Activated CD8-positive, alpha-beta memory T cell treated with anti-CD3 and anti-CD28 coated beads, Interleukin-2, amount 10 ng/mL, durations not matched to agents 7 days and 5 days (primary cell): ENCODE data around the gene TRPM2. TPM values are rescaled to one million over a fixed set of nuclear protein-coding genes. Genes with fewer than 3 reads are reported as not detected.

Source experiments
- ATAC-seq: fragments of 150-1000 bp; cut with Tn5 transposase; one replicate; pipeline ENCODE4 v1.10.0; 2021; ENCODE audit warnings: moderate library complexity
- CTCF ChIA-PET: fragments of 350-600 bp; sonication (Branson Sonifier 250); formaldehyde crosslinking; loops from one replicate; lab custom pipeline; 2021; ENCODE audit warnings: antibody characterized with exemption; lab: Charles Lee
- DNase-seq: peaks from one replicate; pipeline ENCODE4 v3.0.0-alpha.2; 2020
- H3K27ac Mint-ChIP-seq: one replicate; pipeline ENCODE4 v1.8.0; 2021; ENCODE audit warnings: mild to moderate bottlenecking, mixed read lengths
- H3K27me3 Mint-ChIP-seq: one replicate; pipeline ENCODE4 v1.8.0; 2021; ENCODE audit warnings: mixed read lengths
- H3K36me3 Mint-ChIP-seq: one replicate; pipeline ENCODE4 v1.8.0; 2021; ENCODE audit warnings: mild to moderate bottlenecking, mixed read lengths
- H3K4me1 Mint-ChIP-seq: one replicate; pipeline ENCODE4 v1.8.0; 2021; ENCODE audit warnings: mixed read lengths
- H3K4me3 Mint-ChIP-seq: one replicate; pipeline ENCODE4 v1.8.0; 2021; ENCODE audit warnings: mild to moderate bottlenecking, moderate library complexity, mixed read lengths
- H3K9me3 Mint-ChIP-seq: one replicate; pipeline ENCODE4 v1.8.0; 2022; ENCODE audit warnings: low read depth, mixed read lengths
- total RNA-seq, 2 experiments: library from RNA; stranded (reverse); gene quantifications; one replicate each; pipeline ENCODE4 v1.2.3, GENCODE V29; 2021

Gene TRPM2
- total RNA-seq, 2 experiments from 2014 or later: 21.2 to 32.7 TPM

DNA sequence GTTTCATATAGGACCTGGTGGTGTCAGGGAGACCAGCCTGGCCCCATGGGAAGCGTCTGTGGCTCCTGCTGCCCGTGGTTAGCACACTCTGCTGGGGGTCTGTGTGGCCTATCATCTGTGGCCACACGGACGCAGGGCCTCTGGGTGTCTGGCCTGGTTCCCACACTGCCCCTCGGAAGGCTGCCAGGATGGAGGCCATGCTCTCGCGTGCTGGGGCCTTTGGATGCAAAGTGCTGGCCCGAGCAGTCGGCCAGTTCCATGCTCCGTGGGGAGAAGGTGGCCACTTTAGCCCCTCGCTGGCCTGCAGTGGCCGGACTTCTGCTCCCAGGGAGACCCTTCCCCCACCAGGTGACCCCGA is 81.1 kb downstream of the TRPM2 start:
- peaks cover 9% of the 10 kb centered on the region for H3K9me3 Mint-ChIP-seq
- DNase-seq (no peak), ATAC-seq (no peak)
- CTCF ChIA-PET: no interaction called here
- no peak overlapping the region for H3K27ac Mint-ChIP-seq
- H3K4me1 Mint-ChIP-seq: no peaks in the 10 kb centered on the region
- H3K36me3 Mint-ChIP-seq: peaks cover 5% of the 10 kb centered on the region
- H3K4me3 Mint-ChIP-seq: no peak overlapping the region
- no peaks in the 10 kb centered on the region for H3K27me3 Mint-ChIP-seq

GRCh38 chr21:44434936-44435635 is 81.7 kb downstream of the TRPM2 start:
- Mint-ChIP-seq H3K4me3 (no peak overlapping the region), H3K4me1 (no peaks in the 10 kb centered on the region), H3K27ac (no peak overlapping the region), H3K9me3 (peaks cover 3% of the 10 kb centered on the region), H3K27me3 (no peaks in the 10 kb centered on the region), H3K36me3 (peaks cover 3% of the 10 kb centered on the region)
- CTCF ChIA-PET: no interaction called here
- no peak for ATAC-seq
- DNase-seq: no peak

- Mint-ChIP-seq H3K9me3 (no peaks in the 10 kb centered on the region), H3K36me3 (peaks cover 2% of the 10 kb centered on the region), H3K27ac (no peak overlapping the region), H3K27me3 (no peaks in the 10 kb centered on the region), H3K4me3 (no peak overlapping the region), H3K4me1 (no peaks in the 10 kb centered on the region)
- ATAC-seq (no peak), DNase-seq (no peak)
- CTCF ChIA-PET: no interaction called here
These were observed 82.7 kb downstream of the TRPM2 start for GRCh38 chr21:44436111-44436611.

- Mint-ChIP-seq H3K4me3 (no peak overlapping the region), H3K36me3 (no peaks in the 10 kb centered on the region), H3K27ac (no peak overlapping the region), H3K9me3 (no peaks in the 10 kb centered on the region), H3K27me3 (no peaks in the 10 kb centered on the region), H3K4me1 (no peaks in the 10 kb centered on the region)
- ATAC-seq (no peak), DNase-seq (no peak)
- CTCF ChIA-PET: no interaction called here
These were observed 83.5 kb downstream of the TRPM2 start for GRCh38 chr21:44436958-44437357.

- Mint-ChIP-seq H3K4me1 (no peaks in the 10 kb centered on the region), H3K27ac (no peak overlapping the region), H3K36me3 (no peaks in the 10 kb centered on the region), H3K27me3 (no peaks in the 10 kb centered on the region), H3K9me3 (no peaks in the 10 kb centered on the region), H3K4me3 (no peak overlapping the region)
- ATAC-seq: no peak
- DNase-seq: no peak
- CTCF ChIA-PET: no interaction called here
These were observed 83.9 kb downstream of the TRPM2 start for GRCh38 chr21:44437371-44437695.

- no peaks in the 10 kb centered on the region for H3K4me1 Mint-ChIP-seq
- no peak overlapping the region for H3K27ac Mint-ChIP-seq
- DNase-seq: no peak
- no peaks in the 10 kb centered on the region for H3K27me3 Mint-ChIP-seq
- no peak overlapping the region for H3K4me3 Mint-ChIP-seq
- no peaks in the 10 kb centered on the region for H3K36me3 Mint-ChIP-seq
- H3K9me3 Mint-ChIP-seq: no peaks in the 10 kb centered on the region
- CTCF ChIA-PET: no interaction called here
- no peak for ATAC-seq
These were observed 84.4 kb downstream of the TRPM2 start for GRCh38 chr21:44437696-44438431.

- no peak for DNase-seq
- ATAC-seq: no peak
- Mint-ChIP-seq H3K9me3 (no peaks in the 10 kb centered on the region), H3K27ac (no peak overlapping the region), H3K36me3 (no peaks in the 10 kb centered on the region), H3K4me3 (no peak overlapping the region), H3K27me3 (no peaks in the 10 kb centered on the region), H3K4me1 (no peaks in the 10 kb centered on the region)
- CTCF ChIA-PET: no interaction called here
These were observed 85.2 kb downstream of the TRPM2 start for GRCh38 chr21:44438531-44439210.

GRCh38 chr21:44439211-44439600 is 85.8 kb downstream of the TRPM2 start:
- H3K27ac Mint-ChIP-seq: no peak overlapping the region
- H3K27me3 Mint-ChIP-seq: no peaks in the 10 kb centered on the region
- ATAC-seq: no peak
- CTCF ChIA-PET: no interaction called here
- no peaks in the 10 kb centered on the region for H3K4me1 Mint-ChIP-seq
- no peaks in the 10 kb centered on the region for H3K36me3 Mint-ChIP-seq
- H3K9me3 Mint-ChIP-seq: no peaks in the 10 kb centered on the region
- DNase-seq: no peak
- no peak overlapping the region for H3K4me3 Mint-ChIP-seq

- Mint-ChIP-seq H3K27ac (no peak overlapping the region), H3K9me3 (no peaks in the 10 kb centered on the region), H3K4me1 (no peaks in the 10 kb centered on the region), H3K36me3 (no peaks in the 10 kb centered on the region), H3K4me3 (no peak overlapping the region), H3K27me3 (peaks cover 3% of the 10 kb centered on the region)
- DNase-seq: no peak
- no peak for ATAC-seq
- CTCF ChIA-PET: no interaction called here
These were observed 87.0 kb downstream of the TRPM2 start for GRCh38 chr21:44440241-44441040.

DNA sequence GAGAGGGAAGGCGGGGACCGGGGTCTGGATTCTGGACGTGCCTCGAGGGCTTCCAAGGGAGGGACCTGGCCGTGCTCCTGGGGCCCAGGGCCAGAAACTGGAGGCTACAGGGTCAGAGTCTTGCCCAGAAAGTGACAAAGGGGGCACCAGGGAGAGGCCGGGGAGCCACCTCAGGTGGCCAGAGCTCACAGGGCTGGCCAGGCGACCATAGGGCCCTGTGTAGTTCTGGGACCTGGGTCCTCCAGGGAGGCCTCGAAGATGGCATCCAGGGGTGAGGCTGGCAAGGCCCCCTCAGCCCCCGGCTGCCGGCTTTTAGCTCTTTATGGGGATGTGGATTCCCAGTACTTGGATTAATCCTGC is 87.6 kb downstream of the TRPM2 start:
- no peak overlapping the region for H3K27ac Mint-ChIP-seq
- CTCF ChIA-PET: no interaction called here
- H3K9me3 Mint-ChIP-seq: no peaks in the 10 kb centered on the region
- ATAC-seq: no peak
- H3K4me3 Mint-ChIP-seq: no peak overlapping the region
- H3K4me1 Mint-ChIP-seq: no peaks in the 10 kb centered on the region
- no peaks in the 10 kb centered on the region for H3K36me3 Mint-ChIP-seq
- DNase-seq: no peak
- peaks cover 3% of the 10 kb centered on the region for H3K27me3 Mint-ChIP-seq

DNA sequence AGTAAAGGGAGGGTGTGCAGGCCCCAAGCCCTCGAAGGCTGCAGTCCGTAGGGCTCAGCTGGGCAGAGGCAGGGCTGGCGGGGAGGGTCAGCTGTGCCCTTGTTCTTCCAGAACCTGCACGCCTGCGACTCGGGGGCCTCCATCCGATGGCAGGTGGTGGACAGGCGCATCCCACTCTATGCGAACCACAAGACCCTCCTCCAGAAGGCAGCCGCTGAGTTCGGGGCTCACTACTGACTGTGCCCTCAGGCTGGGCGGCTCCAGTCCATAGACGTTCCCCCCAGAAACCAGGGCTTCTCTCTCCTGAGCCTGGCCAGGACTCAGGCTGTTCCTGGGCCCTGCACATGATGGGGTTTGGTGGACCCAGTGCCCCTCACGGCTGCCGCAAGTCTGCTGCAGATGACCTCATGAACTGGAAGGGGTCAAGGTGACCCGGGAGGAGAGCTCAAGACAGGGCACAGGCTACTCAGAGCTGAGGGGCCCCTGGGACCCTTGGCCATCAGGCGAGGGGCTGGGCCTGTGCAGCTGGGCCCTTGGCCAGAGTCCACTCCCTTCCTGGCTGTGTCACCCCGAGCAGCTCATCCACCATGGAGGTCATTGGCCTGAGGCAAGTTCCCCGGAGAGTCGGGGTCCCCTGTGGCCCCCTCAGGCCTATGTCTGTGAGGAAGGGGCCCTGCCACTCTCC is 88.3 kb downstream of the TRPM2 start:
- H3K36me3 Mint-ChIP-seq: no peaks in the 10 kb centered on the region
- no peak for DNase-seq
- H3K27ac Mint-ChIP-seq: no peak overlapping the region
- H3K27me3 Mint-ChIP-seq: peaks cover 3% of the 10 kb centered on the region
- H3K4me1 Mint-ChIP-seq: no peaks in the 10 kb centered on the region
- H3K9me3 Mint-ChIP-seq: no peaks in the 10 kb centered on the region
- no peak overlapping the region for H3K4me3 Mint-ChIP-seq
- no peak for ATAC-seq
- CTCF ChIA-PET: no interaction called here

- no peak overlapping the region for H3K27ac Mint-ChIP-seq
- no peak for DNase-seq
- ATAC-seq: no peak
- H3K27me3 Mint-ChIP-seq: peaks cover 8% of the 10 kb centered on the region
- no peak overlapping the region for H3K4me3 Mint-ChIP-seq
- H3K9me3 Mint-ChIP-seq: no peaks in the 10 kb centered on the region
- H3K4me1 Mint-ChIP-seq: no peaks in the 10 kb centered on the region
- no peaks in the 10 kb centered on the region for H3K36me3 Mint-ChIP-seq
- CTCF ChIA-PET: no interaction called here
These were observed 89.1 kb downstream of the TRPM2 start for GRCh38 chr21:44442266-44443125.
